Urinary bladder (tissue), 4 donors: ENCODE measurements around the gene MAMDC4. TPM values are rescaled to one million over a fixed set of nuclear protein-coding genes. Genes with fewer than 3 reads are reported as not detected.

ENCODE experiments used
- DNase-seq: peaks from one replicate; pipeline ENCODE4 v3.0.0-alpha.2; 2015; ENCODE audit errors: extremely low spot score
- H3K27ac ChIP-seq: one replicate; pipeline ENCODE4 v1.5.1; 2013; ENCODE audit warnings: low read depth, mild to moderate bottlenecking, moderate library complexity
- H3K36me3 ChIP-seq: one replicate; pipeline ENCODE4 v1.6.1; 2013; ENCODE audit warnings: mild to moderate bottlenecking, moderate library complexity; ENCODE audit not compliant: insufficient read depth
- H3K4me1 ChIP-seq: one replicate; pipeline ENCODE4 v1.6.1; 2013; ENCODE audit warnings: mild to moderate bottlenecking, moderate library complexity; ENCODE audit not compliant: insufficient read depth
- H3K4me3 ChIP-seq: one replicate; pipeline ENCODE4 v1.5.1; 2013; ENCODE audit warnings: low read depth, low read length
- WGBS: extraction: QIAGEN DNeasy Blood & Tissue Kit; methylation state at CpG from one replicate; pipeline ENCODE4 v1.1.7; 2013; 5-methylcytosine and 5-hydroxymethylcytosine counted together
- polyA plus RNA-seq: library from polyadenylated mRNA; stranded (reverse); fragments of 200-250 nt; gene quantifications from one replicate; pipeline ENCODE4 v1.2.3, GENCODE V29; 2013
- total RNA-seq: library from RNA; depleted of rRNA; stranded (reverse); fragments of >200 nt; gene quantifications from one replicate; pipeline ENCODE4 v1.2.3, GENCODE V29; 2014
- donor health status: healthy with polysubstance abuse.
- donor health status: healthy.

MAMDC4 gene
- total and polyA plus RNA-seq, 2 donors = 3.0 to 3.8 TPM

- DNase-seq = no peak
- H3K4me3 ChIP-seq = no peak overlapping the region
- H3K27ac ChIP-seq = no peak overlapping the region
- no peaks in the 10 kb centered on the region for H3K36me3 ChIP-seq
- no peaks in the 10 kb centered on the region for H3K4me1 ChIP-seq
- 73% methylated on average over 26 of the region's 26 CpGs for WGBS
Measured at GRCh38 chr9:136855461-136856078, 3.4 kb downstream of the MAMDC4 start.

GRCh38 chr9:136856079-136856476, 3.9 kb downstream of the MAMDC4 start:
- no peak for DNase-seq
- 70% methylated on average over 15 of the region's 15 CpGs for WGBS

GRCh38 chr9:136856541-136857141, 4.5 kb downstream of the MAMDC4 start:
- 81% methylated on average over 14 of the region's 14 CpGs for WGBS
- no peak for DNase-seq
- Histone ChIP-seq H3K4me1 (no peaks in the 10 kb centered on the region), H3K36me3 (no peaks in the 10 kb centered on the region), H3K27ac (no peak overlapping the region), H3K4me3 (no peak overlapping the region)

More at GRCh38 chr9:136856079-136856476, 3.9 kb downstream of the MAMDC4 start:
- Histone ChIP-seq H3K36me3 (no peaks in the 10 kb centered on the region), H3K27ac (no peak overlapping the region), H3K4me3 (no peak overlapping the region), H3K4me1 (no peaks in the 10 kb centered on the region)

- DNase-seq = no peak
- H3K4me1 ChIP-seq = no peaks in the 10 kb centered on the region
- WGBS = 87% methylated on average over 19 of the region's 19 CpGs
- peaks cover 4% of the 10 kb centered on the region for H3K36me3 ChIP-seq
- H3K4me3 ChIP-seq = no peak overlapping the region
- H3K27ac ChIP-seq = no peak overlapping the region
Measured at GRCh38 chr9:136857166-136857565, 5.0 kb downstream of the MAMDC4 start.

GRCh38 chr9:136857581-136858412, 5.7 kb downstream of the MAMDC4 start:
- H3K4me1 ChIP-seq = no peaks in the 10 kb centered on the region
- H3K27ac ChIP-seq = no peak overlapping the region
- peaks cover 9% of the 10 kb centered on the region for H3K36me3 ChIP-seq
- 81% methylated on average over 29 of the region's 29 CpGs for WGBS
- H3K4me3 ChIP-seq = no peak overlapping the region
- DNase-seq = no peak

- no peak for DNase-seq
- peaks cover 11% of the 10 kb centered on the region for H3K36me3 ChIP-seq
- no peaks in the 10 kb centered on the region for H3K4me1 ChIP-seq
- 91% methylated on average over 15 of the region's 15 CpGs for WGBS
- H3K27ac ChIP-seq = no peak overlapping the region
- no peak overlapping the region for H3K4me3 ChIP-seq
Measured at GRCh38 chr9:136858452-136858843, 6.3 kb downstream of the MAMDC4 start.

GRCh38 chr9:136858844-136859757, 7.0 kb downstream of the MAMDC4 start:
- Histone ChIP-seq H3K4me1 (no peaks in the 10 kb centered on the region), H3K4me3 (no peak overlapping the region), H3K36me3 (peaks cover 11% of the 10 kb centered on the region), H3K27ac (no peak overlapping the region)
- no peak for DNase-seq
- WGBS = 65% methylated on average over 20 of the region's 20 CpGs

GRCh38 chr9:136860529-136860928, 8.4 kb downstream of the MAMDC4 start:
- WGBS = 83% methylated on average over 9 of the region's 9 CpGs
- DNase-seq = no peak
- H3K36me3 ChIP-seq = peaks cover 11% of the 10 kb centered on the region
- no peaks in the 10 kb centered on the region for H3K4me1 ChIP-seq
- no peak overlapping the region for H3K27ac ChIP-seq
- no peak overlapping the region for H3K4me3 ChIP-seq

GRCh38 chr9:136860933-136861873, 9.1 kb downstream of the MAMDC4 start:
- H3K4me1 ChIP-seq = no peaks in the 10 kb centered on the region
- H3K4me3 ChIP-seq = no peak overlapping the region
- DNase-seq = no peak
- peaks cover 11% of the 10 kb centered on the region for H3K36me3 ChIP-seq
- WGBS = 90% methylated on average over 22 of the region's 22 CpGs
- no peak overlapping the region for H3K27ac ChIP-seq

- no peak for DNase-seq
- WGBS = 85% methylated on average over 26 of the region's 26 CpGs
- Histone ChIP-seq H3K4me3 (no peak overlapping the region), H3K27ac (no peak overlapping the region), H3K4me1 (no peaks in the 10 kb centered on the region), H3K36me3 (peaks cover 11% of the 10 kb centered on the region)
Measured at GRCh38 chr9:136861874-136862457, 9.8 kb downstream of the MAMDC4 start.

- 94% methylated on average over 31 of the region's 31 CpGs for WGBS
- Histone ChIP-seq H3K4me1 (no peaks in the 10 kb centered on the region), H3K36me3 (peaks cover 11% of the 10 kb centered on the region), H3K27ac (no peak overlapping the region), H3K4me3 (no peak overlapping the region)
- no peak for DNase-seq
Measured at GRCh38 chr9:136862849-136863622, 10.9 kb downstream of the MAMDC4 start.
